Measurements from ENCODE around the gene STPG2. TPM values are rescaled to one million over a fixed set of nuclear protein-coding genes. Genes with fewer than 3 reads are reported as not detected.

STPG2 gene
- total RNA-seq, 2 experiments from 2014 or later: not detected

- H3K4me3 ChIP-seq (ENCODE audit: low read depth, low read length, poor library complexity, severe bottlenecking): no peak overlapping the region
- no peak for DNase-seq (ENCODE audit: low spot score)
- H3K27ac ChIP-seq (ENCODE audit: low read depth, low read length, poor library complexity, severe bottlenecking): no peak overlapping the region
- H2AFZ ChIP-seq (ENCODE audit: low read length): no peak overlapping the region
- no peaks in the 10 kb centered on the region for H3K9me3 ChIP-seq (ENCODE audit: low read length)
- H3K4me1 ChIP-seq (ENCODE audit: insufficient read depth, low read length, poor library complexity, severe bottlenecking): no peaks in the 10 kb centered on the region
- TF ChIP-seq CTCF (conservative IDR thresholded peaks at IDR 0.05; ENCODE audit: low read length) (no peak), EZH2phosphoT487 (IDR thresholded peaks at IDR 0.05; ENCODE audit: borderline replicate concordance, low read depth, low read length) (no peak)
- intact Hi-C loops (cut with micrococcal nuclease; ENCODE audit: unreplicated experiment): no loop called here
- no TSS peak for BruUV-seq (replicated peaks)
- no peaks in the 10 kb centered on the region for H3K79me2 ChIP-seq (ENCODE audit: insufficient read depth, low read depth, low read length)
- H3K9me2 ChIP-seq (ENCODE audit: insufficient read depth, low read length): no peaks in the 10 kb centered on the region
- H3K36me3 ChIP-seq (ENCODE audit: insufficient read depth, low read length): no peaks in the 10 kb centered on the region
- ChIA-PET CTCF (ENCODE audit: unreplicated experiment) (no interaction called here), POLR2A (no interaction called here)
- H4K20me1 ChIP-seq (ENCODE audit: insufficient read depth, low read length): no peaks in the 10 kb centered on the region
- H3K4me2 ChIP-seq (ENCODE audit: low read length): no peak overlapping the region
Observed at GRCh38 chr4:97752599-97752998, 390.7 kb downstream of the STPG2 start.

- no peak for DNase-seq (ENCODE audit: low spot score)
- no peak overlapping the region for H2AFZ ChIP-seq (ENCODE audit: low read length)
- no TSS peak for BruUV-seq (replicated peaks)
- no peaks in the 10 kb centered on the region for H4K20me1 ChIP-seq (ENCODE audit: insufficient read depth, low read length)
- ChIA-PET CTCF (ENCODE audit: unreplicated experiment) (no interaction called here), POLR2A (interaction anchor here (0.7 kb wide), 1 partner anchor 108 kb away, joined by 3 read pairs; no protein-coding TSS in a partner anchor)
- H3K9me3 ChIP-seq (ENCODE audit: low read length): no peaks in the 10 kb centered on the region
- no peaks in the 10 kb centered on the region for H3K79me2 ChIP-seq (ENCODE audit: insufficient read depth, low read depth, low read length)
- intact Hi-C loops (cut with micrococcal nuclease; ENCODE audit: unreplicated experiment): no loop called here
- no peak overlapping the region for H3K27ac ChIP-seq (ENCODE audit: low read depth, low read length, poor library complexity, severe bottlenecking)
- TF ChIP-seq EZH2phosphoT487 (IDR thresholded peaks at IDR 0.05; ENCODE audit: borderline replicate concordance, low read depth, low read length) (no peak), CTCF (conservative IDR thresholded peaks at IDR 0.05; ENCODE audit: low read length) (no peak)
- no peak overlapping the region for H3K4me2 ChIP-seq (ENCODE audit: low read length)
- no peak overlapping the region for H3K4me3 ChIP-seq (ENCODE audit: low read depth, low read length, poor library complexity, severe bottlenecking)
- no peaks in the 10 kb centered on the region for H3K36me3 ChIP-seq (ENCODE audit: insufficient read depth, low read length)
- no peaks in the 10 kb centered on the region for H3K4me1 ChIP-seq (ENCODE audit: insufficient read depth, low read length, poor library complexity, severe bottlenecking)
- no peaks in the 10 kb centered on the region for H3K9me2 ChIP-seq (ENCODE audit: insufficient read depth, low read length)
Observed at GRCh38 chr4:97747945-97748344, 395.3 kb downstream of the STPG2 start.

GRCh38 chr4:97720869-97721432 lies 422.3 kb downstream of the STPG2 start:
- H4K20me1 ChIP-seq (ENCODE audit: insufficient read depth, low read length): no peaks in the 10 kb centered on the region
- no peaks in the 10 kb centered on the region for H3K4me1 ChIP-seq (ENCODE audit: insufficient read depth, low read length, poor library complexity, severe bottlenecking)
- ChIA-PET POLR2A (no interaction called here), CTCF (ENCODE audit: unreplicated experiment) (no interaction called here)
- BruUV-seq (replicated peaks): no TSS peak
- H3K9me2 ChIP-seq (ENCODE audit: insufficient read depth, low read length): no peaks in the 10 kb centered on the region
- H3K79me2 ChIP-seq (ENCODE audit: insufficient read depth, low read depth, low read length): no peaks in the 10 kb centered on the region
- H3K27ac ChIP-seq (ENCODE audit: low read depth, low read length, poor library complexity, severe bottlenecking): no peak overlapping the region
- H3K9me3 ChIP-seq (ENCODE audit: low read length): no peaks in the 10 kb centered on the region
- no peaks in the 10 kb centered on the region for H3K36me3 ChIP-seq (ENCODE audit: insufficient read depth, low read length)
- no peak for TF ChIP-seq EZH2phosphoT487 (IDR thresholded peaks at IDR 0.05; ENCODE audit: borderline replicate concordance, low read depth, low read length)
- TF ChIP-seq CTCF (conservative IDR thresholded peaks at IDR 0.05; ENCODE audit: low read length): 0 out of 2 replicates have a peak, but pooled peaks have one; percentile 24
- H3K4me3 ChIP-seq (ENCODE audit: low read depth, low read length, poor library complexity, severe bottlenecking): no peak overlapping the region
- intact Hi-C loops (cut with micrococcal nuclease; ENCODE audit: unreplicated experiment): no loop called here
- no peak for DNase-seq (ENCODE audit: low spot score)
- no peak overlapping the region for H2AFZ ChIP-seq (ENCODE audit: low read length)
- no peak overlapping the region for H3K4me2 ChIP-seq (ENCODE audit: low read length)
